Measurements from ENCODE around the gene KLHL29.
A peak's percentile ranks its signal among the peaks of the same experiment; 100 is the strongest.
"Not testable (repeated sequence)": the region's sequence is repeated elsewhere in the genome, so short reads cannot be mapped to it uniquely, and the experiment has no call there.

KLHL29 gene

GRCh38 chr2:23373666-23374065 is 11.3 kb upstream of the KLHL29 start:
- no peak for DNase-seq

GRCh38 chr2:23375448-23375847 is 9.5 kb upstream of the KLHL29 start:
- peak; percentile 26 for DNase-seq

- no peak for DNase-seq
These were observed 8.9 kb upstream of the KLHL29 start for GRCh38 chr2:23376075-23376474.

- DNase-seq, result no peak
These were observed 8.0 kb upstream of the KLHL29 start for GRCh38 chr2:23376972-23377371.

- no peak for DNase-seq
These were observed 7.2 kb upstream of the KLHL29 start for GRCh38 chr2:23377771-23378170.

GRCh38 chr2:23378496-23378895 is 6.5 kb upstream of the KLHL29 start:
- DNase-seq, result no peak

GRCh38 chr2:23379220-23379695 is 5.7 kb upstream of the KLHL29 start:
- DNase-seq, result no peak

- peak; percentile 44 for DNase-seq
These were observed 4.4 kb upstream of the KLHL29 start for GRCh38 chr2:23380562-23381065.

- peak; percentile 89 for DNase-seq
These were observed 3.9 kb upstream of the KLHL29 start for GRCh38 chr2:23381084-23381483.

GRCh38 chr2:23381485-23381884 is 3.5 kb upstream of the KLHL29 start:
- DNase-seq, result no peak

- no peak for DNase-seq
These were observed 1.9 kb upstream of the KLHL29 start for GRCh38 chr2:23383100-23383499.

GRCh38 chr2:23385351-23385747 is 370 bp downstream of the KLHL29 start:
- no peak for DNase-seq

GRCh38 chr2:23385748-23386338 is 864 bp downstream of the KLHL29 start:
- no peak for DNase-seq

GRCh38 chr2:23386339-23387220 is 1.6 kb downstream of the KLHL29 start:
- no peak for DNase-seq

GRCh38 chr2:23387221-23387550 is 2.2 kb downstream of the KLHL29 start:
- no peak for DNase-seq

GRCh38 chr2:23387845-23388244 is 2.9 kb downstream of the KLHL29 start:
- DNase-seq, result no peak

GRCh38 chr2:23388294-23388693 is 3.3 kb downstream of the KLHL29 start:
- no peak for DNase-seq

GRCh38 chr2:23388756-23389514 is 4.0 kb downstream of the KLHL29 start:
- DNase-seq, result no peak

GRCh38 chr2:23390152-23390551 is 5.2 kb downstream of the KLHL29 start:
- no peak for DNase-seq

GRCh38 chr2:23391237-23391736 is 6.3 kb downstream of the KLHL29 start:
- not testable (repeated sequence) for DNase-seq

GRCh38 chr2:23393722-23394121 is 8.7 kb downstream of the KLHL29 start:
- no peak for DNase-seq

GRCh38 chr2:23394700-23395099 is 9.7 kb downstream of the KLHL29 start:
- DNase-seq, result no peak

- no peak for DNase-seq
These were observed 12.5 kb downstream of the KLHL29 start for GRCh38 chr2:23397478-23397877.

All from NCI-H2029 (cell line).